Esophagus squamous epithelium (tissue), 4 donors: ENCODE results near the gene TADA3.

Experiments
- POLR2A ChIP-seq, 4 donors: fragments of 450-650 bp; IDR thresholded peaks; one replicate each; pipeline ENCODE4 v1.6.1; 2017; ENCODE audit warnings: antibody characterized with exemption in 4 of 4, mild to moderate bottlenecking in 4 of 4, moderate library complexity in 3 of 4
- TF ChIP-seq, protein P1 (sequence below), 6 experiments: fragments of 450-650 bp in 4 of 6; fragments of 200-600 bp in 2 of 6; sonication (generic) in 2 of 6; IDR thresholded peaks; one replicate each; pipeline ENCODE4 v1.5.1; 2016 to 2019; ENCODE audit warnings: antibody characterized with exemption in 6 of 6, mild to moderate bottlenecking in 4 of 6, moderate library complexity in 4 of 6

GRCh38 chr3:9808345-9809037 is 16.2 kb upstream of the TADA3 start:
- TF ChIP-seq, protein P1, sequence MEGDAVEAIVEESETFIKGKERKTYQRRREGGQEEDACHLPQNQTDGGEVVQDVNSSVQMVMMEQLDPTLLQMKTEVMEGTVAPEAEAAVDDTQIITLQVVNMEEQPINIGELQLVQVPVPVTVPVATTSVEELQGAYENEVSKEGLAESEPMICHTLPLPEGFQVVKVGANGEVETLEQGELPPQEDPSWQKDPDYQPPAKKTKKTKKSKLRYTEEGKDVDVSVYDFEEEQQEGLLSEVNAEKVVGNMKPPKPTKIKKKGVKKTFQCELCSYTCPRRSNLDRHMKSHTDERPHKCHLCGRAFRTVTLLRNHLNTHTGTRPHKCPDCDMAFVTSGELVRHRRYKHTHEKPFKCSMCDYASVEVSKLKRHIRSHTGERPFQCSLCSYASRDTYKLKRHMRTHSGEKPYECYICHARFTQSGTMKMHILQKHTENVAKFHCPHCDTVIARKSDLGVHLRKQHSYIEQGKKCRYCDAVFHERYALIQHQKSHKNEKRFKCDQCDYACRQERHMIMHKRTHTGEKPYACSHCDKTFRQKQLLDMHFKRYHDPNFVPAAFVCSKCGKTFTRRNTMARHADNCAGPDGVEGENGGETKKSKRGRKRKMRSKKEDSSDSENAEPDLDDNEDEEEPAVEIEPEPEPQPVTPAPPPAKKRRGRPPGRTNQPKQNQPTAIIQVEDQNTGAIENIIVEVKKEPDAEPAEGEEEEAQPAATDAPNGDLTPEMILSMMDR (IDR thresholded peaks at IDR 0.05), result no peak
- TF ChIP-seq POLR2A (IDR thresholded peaks at IDR 0.05), result no peak
